ENCODE measurements around the gene KIAA1614. TPM values are rescaled to one million over a fixed set of nuclear protein-coding genes. Genes with fewer than 3 reads are reported as not detected.

The KIAA1614 gene
- total RNA-seq, 1 donor from 2014 or later, result 0.79 TPM

DNA sequence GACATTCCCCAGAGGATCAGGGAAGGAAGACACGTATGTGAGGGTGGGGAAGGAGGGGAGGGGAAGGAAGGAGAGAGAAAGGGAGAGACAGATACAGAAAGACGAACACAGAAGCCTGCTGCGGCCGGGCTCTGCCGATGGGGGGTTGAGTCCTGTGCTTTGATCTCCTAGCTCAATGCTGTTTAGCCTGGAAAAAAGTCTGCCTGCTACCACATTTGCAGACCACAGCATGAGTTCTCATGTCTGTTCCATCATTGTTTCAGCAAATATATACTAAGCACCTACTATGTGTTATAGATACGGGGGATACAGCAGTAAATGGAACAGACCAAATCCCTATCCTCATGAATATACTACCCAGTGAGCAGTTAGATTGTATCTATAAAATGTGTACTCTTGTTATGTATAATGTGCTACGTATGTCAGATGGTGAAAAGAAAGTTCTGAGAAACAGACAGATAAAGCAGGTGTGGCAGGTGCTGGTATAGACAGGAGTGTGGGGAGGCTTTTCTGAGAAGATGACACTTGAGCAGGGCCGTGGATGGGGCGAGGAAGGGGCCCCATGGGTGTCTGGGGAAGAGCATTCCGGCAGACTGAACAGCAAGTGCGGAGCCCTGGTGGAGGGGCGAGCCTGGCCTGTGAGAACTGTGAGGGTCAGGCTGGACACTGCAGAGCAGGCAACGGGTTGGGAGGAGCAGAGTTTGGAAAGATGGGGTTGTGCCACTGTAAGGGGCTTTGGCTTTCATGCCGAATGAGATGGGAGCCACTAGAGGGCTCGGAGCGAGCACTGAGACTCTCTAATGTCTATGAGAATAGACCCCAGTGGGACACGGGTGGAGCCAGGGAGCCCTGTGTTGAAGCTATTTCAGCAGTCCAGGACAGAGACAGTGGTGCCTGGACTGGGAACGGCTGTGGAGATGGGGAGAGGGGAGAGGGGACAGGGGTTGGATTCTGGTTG is 34.1 kb downstream of the KIAA1614 start:
- DNase-seq (ENCODE audit: low read depth) (no peak), FAIRE-seq (no peak)
- Histone ChIP-seq H3K4me3 (ENCODE audit: low read depth, low read length) (no peak overlapping the region), H3K27me3 (ENCODE audit: control insufficient read depth, insufficient read depth, low read length) (no peaks in the 10 kb centered on the region), H3K36me3 (ENCODE audit: control insufficient read depth, insufficient read depth, low read length) (peaks cover 5% of the 10 kb centered on the region)
- TF ChIP-seq, protein P1, sequence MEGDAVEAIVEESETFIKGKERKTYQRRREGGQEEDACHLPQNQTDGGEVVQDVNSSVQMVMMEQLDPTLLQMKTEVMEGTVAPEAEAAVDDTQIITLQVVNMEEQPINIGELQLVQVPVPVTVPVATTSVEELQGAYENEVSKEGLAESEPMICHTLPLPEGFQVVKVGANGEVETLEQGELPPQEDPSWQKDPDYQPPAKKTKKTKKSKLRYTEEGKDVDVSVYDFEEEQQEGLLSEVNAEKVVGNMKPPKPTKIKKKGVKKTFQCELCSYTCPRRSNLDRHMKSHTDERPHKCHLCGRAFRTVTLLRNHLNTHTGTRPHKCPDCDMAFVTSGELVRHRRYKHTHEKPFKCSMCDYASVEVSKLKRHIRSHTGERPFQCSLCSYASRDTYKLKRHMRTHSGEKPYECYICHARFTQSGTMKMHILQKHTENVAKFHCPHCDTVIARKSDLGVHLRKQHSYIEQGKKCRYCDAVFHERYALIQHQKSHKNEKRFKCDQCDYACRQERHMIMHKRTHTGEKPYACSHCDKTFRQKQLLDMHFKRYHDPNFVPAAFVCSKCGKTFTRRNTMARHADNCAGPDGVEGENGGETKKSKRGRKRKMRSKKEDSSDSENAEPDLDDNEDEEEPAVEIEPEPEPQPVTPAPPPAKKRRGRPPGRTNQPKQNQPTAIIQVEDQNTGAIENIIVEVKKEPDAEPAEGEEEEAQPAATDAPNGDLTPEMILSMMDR (IDR thresholded peaks at IDR 0.05; ENCODE audit: insufficient read depth, low read length, severe bottlenecking), result no peak

DNA sequence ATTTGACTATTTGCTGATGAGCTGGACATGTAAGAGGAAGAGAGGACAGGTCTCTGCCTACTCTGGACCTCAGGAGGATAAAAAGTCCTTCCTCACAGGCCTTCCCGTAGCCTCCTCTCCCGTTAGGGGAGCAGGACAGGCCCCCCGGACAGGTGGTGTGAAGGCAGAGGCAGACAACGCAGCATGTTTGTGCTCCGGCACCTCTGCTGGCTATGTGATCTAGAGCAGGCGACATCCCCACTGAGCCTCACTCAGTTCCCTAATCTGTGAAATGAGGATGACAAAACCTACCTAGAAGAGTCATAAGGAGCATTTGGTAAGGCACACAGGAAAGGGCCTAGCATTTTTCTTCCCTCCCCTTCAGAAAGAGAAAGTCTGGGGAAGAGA is 34.8 kb downstream of the KIAA1614 start:
- Histone ChIP-seq H3K27me3 (ENCODE audit: control insufficient read depth, insufficient read depth, low read length) (no peaks in the 10 kb centered on the region), H3K4me3 (ENCODE audit: low read depth, low read length) (no peak overlapping the region), H3K36me3 (ENCODE audit: control insufficient read depth, insufficient read depth, low read length) (peaks cover 8% of the 10 kb centered on the region)
- FAIRE-seq (no peak), DNase-seq (ENCODE audit: low read depth) (no peak)
- TF ChIP-seq, protein P1 (IDR thresholded peaks at IDR 0.05; ENCODE audit: insufficient read depth, low read length, severe bottlenecking), result no peak

GRCh38 chr1:180947901-180948640 is 35.4 kb downstream of the KIAA1614 start:
- FAIRE-seq (no peak), DNase-seq (ENCODE audit: low read depth) (no peak)
- peaks cover 8% of the 10 kb centered on the region for H3K36me3 ChIP-seq (ENCODE audit: control insufficient read depth, insufficient read depth, low read length)
- TF ChIP-seq, protein P1 (IDR thresholded peaks at IDR 0.05; ENCODE audit: insufficient read depth, low read length, severe bottlenecking), result no peak
- no peaks in the 10 kb centered on the region for H3K27me3 ChIP-seq (ENCODE audit: control insufficient read depth, insufficient read depth, low read length)
- no peak overlapping the region for H3K4me3 ChIP-seq (ENCODE audit: low read depth, low read length)

GRCh38 chr1:180948641-180949615 is 36.2 kb downstream of the KIAA1614 start:
- DNase-seq (ENCODE audit: low read depth), result no peak
- no peak overlapping the region for H3K4me3 ChIP-seq (ENCODE audit: low read depth, low read length)
- TF ChIP-seq, protein P1 (IDR thresholded peaks at IDR 0.05; ENCODE audit: insufficient read depth, low read length, severe bottlenecking), result no peak
- H3K27me3 ChIP-seq (ENCODE audit: control insufficient read depth, insufficient read depth, low read length), result no peaks in the 10 kb centered on the region
- FAIRE-seq, result no peak
- H3K36me3 ChIP-seq (ENCODE audit: control insufficient read depth, insufficient read depth, low read length), result peaks cover 8% of the 10 kb centered on the region

DNA sequence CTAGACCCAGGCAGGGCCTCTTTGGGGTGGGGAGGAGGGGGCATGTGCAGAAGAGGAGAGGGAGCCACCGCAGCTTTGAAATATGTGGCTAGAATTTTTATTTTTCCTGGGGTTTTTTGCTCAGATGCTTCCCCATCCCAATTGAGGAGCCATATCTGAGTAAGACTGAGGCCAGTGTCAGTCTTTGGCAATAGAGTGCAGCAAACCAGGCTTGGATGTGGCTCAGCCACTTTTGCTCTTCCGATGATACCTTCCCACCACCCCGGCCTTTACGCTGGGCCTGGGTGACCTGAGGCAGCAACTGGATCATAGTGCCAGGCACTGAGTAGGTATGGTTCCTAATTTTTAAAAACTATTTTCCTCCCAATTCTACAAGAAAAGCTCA is 36.9 kb downstream of the KIAA1614 start:
- FAIRE-seq (no peak), DNase-seq (ENCODE audit: low read depth) (no peak)
- TF ChIP-seq, protein P1 (IDR thresholded peaks at IDR 0.05; ENCODE audit: insufficient read depth, low read length, severe bottlenecking), result no peak
- H3K27me3 ChIP-seq (ENCODE audit: control insufficient read depth, insufficient read depth, low read length), result no peaks in the 10 kb centered on the region
- H3K36me3 ChIP-seq (ENCODE audit: control insufficient read depth, insufficient read depth, low read length), result peaks cover 8% of the 10 kb centered on the region
- H3K4me3 ChIP-seq (ENCODE audit: low read depth, low read length), result no peak overlapping the region

Data from bronchial epithelial cell (primary cell).